Inflammatory macrophage treated with lipopolysaccharide for 4 hours (primary cell): Measurements from ENCODE around the gene LRRC25.

Experiments
- DNase-seq: peaks from one replicate; pipeline ENCODE4 v3.0.0-alpha.2; 2020

Gene LRRC25

DNA sequence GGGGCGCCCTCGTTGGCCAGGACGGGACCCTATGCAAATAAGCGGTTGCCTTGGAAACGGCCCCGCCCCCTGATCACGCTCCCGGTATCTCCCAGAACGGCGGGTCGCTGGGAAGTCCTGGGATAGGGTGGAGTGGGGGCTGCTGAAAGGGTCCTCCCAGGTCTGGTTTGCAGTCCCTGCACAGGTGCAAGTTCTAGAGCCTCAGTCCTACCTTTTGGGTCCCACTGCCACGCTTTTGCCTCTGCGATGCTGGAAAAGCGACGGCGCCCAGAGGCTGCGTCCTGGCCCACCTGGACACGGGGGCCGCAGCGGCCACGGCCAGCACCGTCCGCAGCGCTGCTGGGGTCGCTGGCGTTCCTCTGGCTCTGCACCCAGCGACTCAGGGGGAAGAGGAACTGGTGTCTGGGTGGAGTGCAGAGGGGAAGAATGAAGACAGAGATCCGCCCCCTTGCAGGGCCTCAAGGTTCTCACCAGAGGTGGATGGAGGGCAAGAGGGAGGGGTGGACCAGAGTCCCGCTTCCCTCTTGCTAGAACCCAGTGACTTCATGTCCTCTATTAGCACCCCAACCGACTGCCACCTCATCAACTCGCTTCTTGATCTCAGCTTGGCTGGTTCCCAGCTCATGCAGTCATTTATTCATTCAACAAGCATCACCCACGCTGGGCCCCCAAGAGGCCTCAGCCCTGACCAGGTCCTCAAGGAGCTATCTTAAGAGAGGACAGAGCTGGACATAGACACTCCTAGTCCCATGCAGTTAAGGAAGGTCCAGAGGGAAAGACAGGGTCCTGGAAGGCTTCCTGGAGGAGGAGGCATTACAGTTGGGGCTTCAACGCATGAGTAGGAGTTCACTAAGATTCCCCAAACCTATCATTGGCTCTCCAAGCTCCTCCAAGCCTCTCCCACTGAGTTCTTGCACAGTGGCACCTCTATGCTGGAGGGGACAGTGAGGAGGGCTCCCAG lies at the start of gene LRRC25:
LRRC25 (minus strand) TSS at position 381 of the 961 bp plus-strand sequence. CDS start 659 bp downstream, outside the sequence.
- DNase-seq: peak; percentile 96

DNA sequence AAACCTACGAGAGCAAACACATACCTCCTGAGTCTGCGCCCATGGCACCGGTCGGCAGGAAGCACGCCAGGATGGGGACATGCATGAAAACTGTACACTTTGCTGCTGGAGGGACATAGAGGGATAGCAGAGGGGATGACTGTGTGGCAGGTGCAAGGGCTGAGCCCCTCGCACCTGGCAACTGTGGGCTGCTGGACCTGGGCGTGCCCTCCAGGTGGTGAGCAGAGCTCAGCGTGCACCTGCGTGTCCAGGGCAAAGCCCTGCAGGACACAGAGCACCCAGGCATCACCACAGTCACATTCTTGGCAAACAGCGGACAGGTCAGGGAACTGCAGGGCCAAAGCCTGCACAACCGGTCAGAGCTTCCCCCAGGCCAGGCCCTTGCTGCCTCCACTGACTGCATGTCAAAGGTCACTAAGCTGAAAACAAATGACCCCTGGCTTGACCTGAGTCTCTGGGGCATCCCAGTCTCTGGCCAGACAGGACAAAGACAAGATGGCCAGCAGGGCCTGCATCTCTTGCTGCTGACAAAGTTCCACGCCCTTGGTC lies 49.5 kb upstream of the LRRC25 start:
- no peak for DNase-seq

DNA sequence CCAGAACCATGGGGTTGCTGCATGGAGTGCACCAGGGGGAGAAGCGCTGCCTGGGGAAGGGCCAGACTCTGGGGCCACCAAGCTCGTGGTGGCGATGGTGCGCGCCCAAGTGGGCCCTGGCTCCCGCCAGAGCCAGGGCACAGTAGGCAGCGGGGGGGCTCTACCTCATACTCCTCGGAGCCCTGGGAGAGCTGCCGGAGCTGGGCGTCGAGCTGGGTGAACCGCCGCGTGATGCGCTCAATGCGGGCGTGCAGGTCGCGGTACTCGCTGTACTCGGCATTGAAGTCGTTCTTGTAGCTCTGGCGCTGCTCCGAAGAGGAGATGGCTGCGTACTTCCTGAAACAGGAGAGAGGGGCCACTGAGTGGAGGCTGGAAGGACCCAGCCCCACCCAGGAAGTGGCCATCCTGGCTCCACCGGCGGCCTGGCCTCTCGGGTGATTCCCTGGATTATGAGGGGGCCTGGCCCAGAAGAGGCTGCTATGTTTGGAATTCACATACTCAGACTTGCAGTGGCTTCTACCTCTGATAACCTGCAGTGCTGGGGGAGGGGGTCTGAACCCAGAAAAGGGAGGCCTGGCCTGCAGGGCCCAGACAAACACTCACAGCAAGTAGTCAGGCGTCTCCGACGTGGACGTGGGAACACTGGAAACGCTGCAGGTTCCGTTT lies 48.9 kb upstream of the LRRC25 start:
- DNase-seq: no peak

DNA sequence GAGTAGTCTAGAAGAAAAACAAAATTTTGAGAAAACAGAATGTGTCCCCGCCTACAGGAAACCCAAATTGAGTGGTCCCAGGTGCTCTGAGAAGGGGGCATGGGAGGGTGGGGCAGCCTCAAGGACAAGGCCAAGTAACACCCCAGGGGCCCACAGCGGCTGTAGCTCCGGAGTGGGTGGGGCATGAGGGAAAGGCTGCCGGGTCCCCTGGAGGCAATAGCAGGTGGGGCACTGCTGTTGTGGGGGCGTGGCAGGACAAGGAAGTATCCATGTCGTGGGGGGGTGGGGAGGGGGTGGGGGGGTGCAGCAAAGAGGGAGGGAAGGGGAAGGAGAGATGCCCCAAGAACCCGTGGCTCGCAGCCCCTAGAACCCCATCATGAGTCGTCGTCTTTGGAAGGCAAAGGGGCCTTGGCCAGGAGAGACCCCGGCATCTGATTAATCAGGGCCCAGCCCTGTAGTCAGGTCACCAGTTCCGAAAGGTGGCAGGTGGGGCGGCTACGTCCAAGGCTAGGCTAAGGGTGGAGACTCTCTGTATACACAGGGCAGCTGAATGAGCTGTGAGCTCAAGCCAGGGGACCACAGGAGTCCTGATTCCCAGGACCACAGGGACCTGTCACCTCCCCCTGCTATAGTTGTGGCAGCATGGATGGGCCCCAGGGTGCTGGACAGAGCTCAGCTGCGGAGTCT lies 48.0 kb upstream of the LRRC25 start:
- no peak for DNase-seq

DNA sequence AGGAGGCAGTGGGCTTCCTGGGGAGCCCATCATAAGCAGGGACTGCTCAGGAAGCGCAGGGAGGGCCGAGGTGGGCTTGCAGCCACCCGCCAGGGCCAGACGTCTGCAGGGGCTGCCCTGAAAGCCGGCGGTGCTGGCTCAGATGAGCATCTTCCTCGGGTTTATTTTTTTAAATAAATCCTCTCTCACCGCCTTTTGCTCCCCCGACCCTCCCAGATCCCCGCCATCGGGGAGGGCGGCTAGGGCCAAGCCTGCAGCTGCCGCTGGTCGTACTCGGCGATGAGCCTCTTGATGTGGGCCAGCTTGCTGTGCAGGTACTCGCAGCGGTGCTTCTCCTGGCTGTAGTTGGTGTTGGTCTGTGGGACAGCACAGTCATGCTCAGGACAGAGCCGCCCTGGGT lies 47.1 kb upstream of the LRRC25 start:
- DNase-seq: no peak

DNA sequence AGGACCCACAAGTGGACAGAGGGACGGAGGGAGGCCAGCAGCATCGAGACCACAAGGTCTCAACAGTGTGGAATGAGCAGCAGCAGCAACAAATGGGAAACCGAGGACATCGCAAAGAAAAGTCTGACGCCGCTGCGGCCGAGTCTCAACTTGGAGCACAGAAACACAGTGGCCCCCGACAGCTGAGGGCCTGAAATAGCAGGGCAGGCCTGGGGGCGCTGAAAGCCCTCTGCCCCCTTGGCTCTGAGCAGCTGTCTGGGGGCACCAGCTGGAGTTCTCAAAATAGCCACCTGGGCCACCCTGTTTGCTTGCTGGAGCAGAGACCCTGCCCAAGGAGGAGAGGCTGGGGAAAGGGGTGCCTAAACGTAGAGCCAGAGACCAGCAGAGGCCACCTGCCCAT lies 46.4 kb upstream of the LRRC25 start:
- DNase-seq: no peak

DNA sequence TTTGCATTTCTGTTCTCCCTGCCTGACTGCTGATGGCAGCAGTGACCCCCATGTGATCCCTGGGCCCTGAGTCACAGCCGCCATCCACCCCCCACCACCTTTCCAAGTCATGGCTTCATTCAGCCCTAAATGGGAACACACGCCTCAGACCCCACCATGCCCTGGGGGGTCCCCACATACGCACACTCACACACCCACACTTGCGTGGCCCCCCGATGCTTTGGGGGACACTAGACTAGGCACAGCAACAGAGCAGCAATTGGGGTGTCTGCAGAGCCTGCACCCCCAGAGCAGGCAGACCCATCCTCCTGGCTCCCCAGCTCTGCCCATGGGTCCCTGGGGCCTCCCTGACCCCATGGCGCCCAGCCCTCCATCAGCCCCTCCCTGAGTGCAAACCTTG lies 46.0 kb upstream of the LRRC25 start:
- no peak for DNase-seq

DNA sequence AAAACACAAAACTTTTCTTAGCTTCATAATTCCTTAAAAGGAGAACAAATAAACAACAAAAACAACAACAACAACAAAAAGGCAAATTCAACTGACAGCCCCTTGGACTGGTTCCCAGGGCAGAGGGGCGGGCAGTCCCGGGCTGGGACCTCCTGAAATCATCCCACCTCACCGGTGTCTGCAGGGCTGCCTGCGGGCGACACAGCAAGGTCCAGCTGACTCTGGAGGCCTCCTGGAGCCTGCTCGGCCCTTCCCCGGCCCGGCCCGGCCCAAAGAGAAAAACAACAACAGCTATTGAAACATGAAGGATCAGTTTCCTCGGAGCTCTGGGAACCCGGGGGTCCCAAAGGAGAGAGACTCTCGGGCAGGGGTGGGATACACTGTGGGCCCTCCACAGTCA lies 45.5 kb upstream of the LRRC25 start:
- DNase-seq: no peak

DNA sequence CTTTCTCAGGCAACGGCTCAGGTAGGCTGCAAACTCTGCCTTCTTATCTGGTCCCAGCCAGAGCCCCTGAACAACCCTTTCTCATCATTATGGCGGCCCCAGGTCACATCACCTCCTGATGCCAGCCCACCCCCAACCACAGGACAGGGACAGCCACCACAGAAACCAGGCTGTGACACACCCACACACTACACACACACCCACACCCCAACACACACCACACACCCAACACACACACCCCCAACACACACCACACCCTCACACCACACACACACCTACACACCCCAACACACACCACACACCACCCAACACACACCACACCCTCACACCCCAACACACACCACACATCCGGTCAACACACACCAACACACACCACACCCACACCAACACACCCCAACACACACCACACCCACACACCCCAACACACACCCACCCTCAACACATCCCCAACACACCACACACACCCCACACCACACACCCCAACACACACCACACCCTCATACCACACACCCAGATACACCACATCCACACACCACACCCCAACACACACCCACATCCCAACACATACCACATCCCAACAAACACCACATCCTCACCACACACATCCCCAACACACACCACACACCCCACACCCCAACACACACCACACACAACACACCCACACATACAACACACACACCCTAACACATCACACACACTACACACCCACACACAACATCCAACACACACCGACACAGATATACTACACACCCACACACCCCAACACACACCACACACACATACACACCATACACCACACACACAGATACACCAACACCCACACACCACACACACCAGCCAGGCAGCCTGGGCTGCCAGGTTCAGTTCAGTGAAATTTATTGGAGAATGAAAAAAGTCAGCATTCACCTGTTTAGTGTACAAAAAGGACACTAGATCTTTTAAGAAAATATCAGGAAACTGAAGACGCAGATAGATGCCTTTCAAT lies 44.7 kb upstream of the LRRC25 start:
- DNase-seq: no peak

DNA sequence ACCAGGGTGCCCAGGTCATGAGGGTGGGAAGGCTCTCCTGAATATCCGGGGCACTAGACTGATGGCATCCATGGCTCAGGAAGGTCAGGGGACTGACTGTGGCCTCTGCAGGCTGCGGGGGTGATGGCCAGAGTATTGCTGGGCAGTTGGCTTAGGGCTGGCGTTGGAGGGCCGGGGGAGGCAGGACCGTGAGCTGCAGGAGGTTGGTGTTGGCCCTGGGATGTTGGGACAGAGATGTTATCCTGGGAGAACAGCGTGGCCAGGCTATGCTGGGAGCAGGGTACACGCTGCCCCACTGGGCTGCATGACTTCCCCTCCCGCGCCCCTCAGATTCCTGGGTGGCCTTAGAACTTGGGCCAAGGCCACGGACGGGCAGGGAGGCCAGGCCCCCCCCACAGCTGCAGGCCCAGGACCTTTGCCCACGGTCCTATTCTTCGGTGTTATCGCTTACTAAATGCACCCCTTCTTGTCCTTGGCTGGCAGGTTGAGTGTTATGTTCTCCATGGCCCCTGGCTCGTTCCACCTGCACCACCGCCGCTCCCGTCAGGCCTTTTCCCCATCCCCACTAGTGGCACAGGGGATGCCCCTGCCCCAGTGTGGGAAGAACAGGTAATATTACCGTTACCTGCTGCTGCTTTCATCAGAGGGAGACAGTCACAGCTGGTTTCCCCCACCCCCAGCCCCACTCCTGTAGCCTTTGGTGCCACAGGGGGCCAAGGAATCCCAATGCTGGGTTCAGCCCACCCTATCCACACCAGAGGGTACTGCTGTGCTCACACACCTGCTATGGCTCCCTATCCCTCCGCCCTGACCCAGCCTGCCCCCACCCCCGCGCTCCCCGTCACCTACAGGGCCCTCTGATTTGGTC lies 43.7 kb upstream of the LRRC25 start:
- no peak for DNase-seq

DNA sequence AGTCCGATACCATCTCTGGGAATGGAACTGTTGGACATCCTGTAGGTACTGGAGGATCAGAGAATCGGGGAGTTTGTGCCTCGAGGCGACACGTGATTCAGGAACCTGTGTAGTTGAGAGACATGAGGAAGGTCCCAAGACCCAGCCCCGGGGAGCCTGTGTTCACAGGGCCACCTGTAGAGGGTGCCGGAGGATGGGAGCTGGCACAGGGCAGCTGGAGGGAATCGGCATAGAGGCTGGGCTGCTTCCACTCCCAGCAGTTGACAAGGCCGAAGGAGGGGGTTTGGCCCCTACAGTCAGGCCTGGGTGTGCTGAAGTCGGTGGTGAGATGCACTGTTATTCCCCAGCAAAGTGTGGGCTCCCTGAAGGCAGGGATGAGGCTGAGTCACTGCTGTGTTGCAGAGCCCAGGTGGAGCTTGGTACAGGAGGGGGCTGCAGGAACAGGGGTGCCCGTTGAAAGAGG lies 43.0 kb upstream of the LRRC25 start:
- no peak for DNase-seq

DNA sequence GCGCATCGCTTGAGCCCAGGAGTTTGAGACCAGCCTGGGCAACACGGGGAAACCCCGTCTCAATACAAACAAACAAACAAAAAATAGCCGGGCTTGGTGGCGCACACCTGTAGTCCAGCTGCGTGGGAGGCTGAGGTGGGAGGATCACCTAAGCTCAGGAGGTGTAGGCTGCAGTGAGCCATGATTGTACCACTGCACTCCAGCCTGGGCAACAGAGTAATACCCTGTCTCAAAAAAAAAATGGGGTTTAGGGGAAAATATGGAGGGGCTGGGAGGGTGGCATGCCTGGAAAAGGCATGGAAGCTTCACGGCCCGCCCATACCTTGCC lies 42.5 kb upstream of the LRRC25 start:
- DNase-seq: no peak

DNA sequence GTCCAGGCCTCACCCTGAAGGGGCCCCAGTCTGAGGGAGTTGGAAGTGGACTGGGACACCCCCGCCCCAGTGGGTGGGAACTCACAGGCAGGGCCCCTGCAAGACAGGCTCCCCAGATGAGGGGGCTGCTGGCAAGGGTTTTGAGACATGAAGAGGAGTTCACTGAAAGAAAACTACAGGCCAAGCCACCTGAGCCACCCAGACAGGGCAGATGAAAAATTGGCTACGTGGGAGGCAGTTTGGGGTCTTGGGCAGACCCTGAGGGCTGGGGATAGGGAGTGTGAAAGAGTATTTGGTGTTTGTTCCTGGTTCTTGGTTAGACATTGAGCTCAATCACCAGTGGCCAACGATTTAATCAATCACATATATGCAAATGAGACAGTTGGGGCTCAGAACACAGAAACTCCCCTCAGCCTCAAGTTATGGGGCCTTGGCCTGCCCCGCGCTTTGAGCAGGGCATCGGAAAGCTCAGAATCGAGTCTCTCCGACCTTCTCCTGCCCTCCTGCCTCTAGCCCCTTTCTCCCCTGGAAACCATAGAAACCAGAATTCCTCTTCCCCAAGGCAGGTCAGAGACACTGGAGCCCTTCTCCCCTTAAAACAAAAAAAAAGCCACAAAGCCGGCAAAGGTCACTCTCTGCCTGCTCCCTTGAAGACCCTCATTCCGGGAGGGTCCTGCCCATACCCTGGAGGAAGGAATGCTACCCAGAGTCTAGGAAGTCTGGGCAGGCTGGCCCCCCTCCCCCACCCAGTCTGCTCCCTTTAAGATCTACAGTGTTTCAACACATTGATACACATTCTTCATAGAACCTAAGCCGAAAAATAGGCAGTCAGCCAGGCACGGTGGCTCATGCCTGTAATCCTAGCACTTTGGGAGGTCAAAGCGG lies 41.8 kb upstream of the LRRC25 start:
- DNase-seq: no peak

DNA sequence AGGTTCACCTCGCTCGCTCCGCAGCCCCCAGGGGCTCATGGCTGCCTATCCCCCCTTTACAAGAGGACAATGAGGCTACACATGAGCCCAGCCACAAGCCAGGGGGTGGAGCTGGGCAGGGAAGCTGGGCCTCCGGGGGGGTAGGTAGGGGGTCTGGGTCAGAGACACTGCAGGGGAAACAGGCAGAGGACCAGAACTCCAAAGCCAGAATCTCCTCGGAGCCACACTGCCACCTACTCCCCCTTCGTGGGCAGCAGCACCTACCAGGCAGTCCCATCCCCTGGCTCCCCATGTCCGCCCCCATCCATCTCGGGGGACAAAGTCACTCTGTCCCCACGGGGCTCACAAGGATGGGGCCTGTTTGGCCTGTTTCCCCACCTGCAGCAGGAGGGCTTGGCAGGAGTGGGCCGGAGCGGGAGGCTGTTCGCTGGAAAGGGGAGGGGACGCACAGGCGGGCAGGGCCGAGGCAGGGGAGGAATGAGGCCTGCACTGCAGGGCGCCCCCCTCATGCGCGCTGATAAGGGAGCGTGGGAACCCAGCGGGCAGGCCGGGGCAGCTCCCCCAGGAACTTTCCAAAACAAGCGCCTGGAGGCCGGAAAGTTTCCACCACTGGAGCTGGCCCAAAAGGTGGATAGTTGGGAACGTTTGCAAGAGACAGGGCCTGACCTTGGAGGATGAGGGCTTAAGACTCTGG lies 41.1 kb upstream of the LRRC25 start:
- no peak for DNase-seq

DNA sequence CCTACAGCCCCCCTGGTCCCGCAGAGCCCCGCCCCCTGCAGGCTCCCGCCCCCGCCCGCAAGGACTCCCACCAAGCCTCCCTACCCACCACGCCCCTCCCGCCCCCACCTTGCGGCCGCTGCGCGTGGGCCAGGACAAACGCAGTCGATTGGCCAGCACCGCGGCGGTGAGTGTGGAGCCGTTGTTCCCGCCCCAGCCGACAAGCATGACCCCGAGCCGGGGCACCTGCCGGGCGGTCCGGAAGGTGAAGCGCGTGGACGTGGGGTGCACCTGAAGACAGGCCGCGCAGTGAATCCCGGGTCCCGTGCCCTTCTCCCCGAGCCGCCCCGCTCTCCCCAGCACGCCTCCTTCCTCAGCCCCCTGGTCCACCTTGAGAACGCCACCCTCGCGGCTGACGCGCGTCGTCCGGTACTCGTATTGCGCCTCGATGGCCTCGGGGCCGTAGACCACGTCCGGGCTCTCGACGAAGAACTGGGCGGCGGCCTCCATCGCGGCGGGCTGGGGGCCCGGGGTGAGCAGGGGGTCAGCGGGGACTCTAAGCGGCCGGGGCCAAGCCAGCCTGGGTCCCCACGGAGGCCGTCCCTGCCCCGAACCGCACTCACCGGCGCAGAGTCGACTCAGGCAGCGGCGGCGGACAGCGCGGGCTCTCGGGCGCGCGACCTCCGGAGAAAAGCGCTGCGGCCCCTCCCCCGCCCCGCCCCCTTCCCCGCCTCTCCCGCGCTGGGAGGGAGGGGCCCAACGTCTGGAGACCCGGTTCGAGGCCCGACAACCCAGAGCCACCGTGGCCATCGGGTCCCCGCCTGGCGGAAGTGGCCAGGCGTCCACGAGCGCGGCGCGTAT lies 40.3 kb upstream of the LRRC25 start, which contains the start of gene ISYNA1:
ISYNA1 (minus strand) TSS at position 643 of the 840 bp plus-strand sequence; CDS start at position 489, 154 bp downstream.
- no peak for DNase-seq

DNA sequence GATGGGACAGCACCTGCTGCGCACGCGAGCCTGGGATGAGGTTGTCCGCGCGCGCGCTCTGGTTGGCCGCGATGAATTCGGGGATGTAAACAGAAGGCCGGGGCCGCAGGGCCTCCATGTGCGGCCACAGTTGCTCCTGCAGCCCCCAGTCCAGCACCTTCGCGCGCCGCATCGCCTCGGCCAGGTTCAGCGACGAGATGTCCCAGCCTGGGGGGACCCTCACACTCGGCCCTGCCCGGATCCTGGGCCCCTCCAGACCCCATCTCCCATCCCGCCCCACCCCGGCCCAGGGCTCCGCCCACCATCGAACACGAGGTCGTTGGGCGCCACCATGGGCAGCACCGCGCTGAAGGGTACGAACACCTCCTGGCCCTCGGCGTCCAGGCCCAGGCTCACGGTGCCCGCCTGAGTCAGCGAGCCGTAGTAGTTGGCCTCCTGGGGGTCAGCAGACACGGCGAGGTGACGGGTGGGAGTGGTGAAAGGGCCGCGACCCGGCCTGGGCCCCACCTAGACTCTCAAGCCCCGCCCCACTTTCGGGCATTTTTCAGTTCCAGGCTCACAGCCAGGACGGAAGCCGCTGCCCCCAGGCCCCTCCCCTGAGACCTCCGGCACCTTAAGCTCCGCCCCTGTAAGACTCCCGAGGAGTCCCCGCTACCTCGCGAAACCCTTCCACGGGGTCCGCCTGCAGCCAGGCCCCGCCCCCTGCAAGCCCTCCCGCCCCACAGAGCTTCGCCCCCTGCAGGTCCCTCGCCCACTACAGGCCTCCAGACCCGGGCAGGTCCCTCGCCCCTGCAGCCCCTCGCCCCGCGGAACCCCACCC lies 39.5 kb upstream of the LRRC25 start:
- DNase-seq: no peak
